ENCODE measurements around the gene DPP7. TPM values are rescaled to one million over a fixed set of nuclear protein-coding genes. Genes with fewer than 3 reads are reported as not detected.
A peak's percentile ranks its signal among the peaks of the same experiment; 100 is the strongest.

The DPP7 gene
- total and polyA plus RNA-seq, 10 of the 15 experiments (the other 5 are each of a cell fraction or from before 2014, with no cell fraction given): 0.68 to 245 (median 106) TPM

GRCh38 chr9:137083394-137084004, 31.0 kb downstream of the DPP7 start (continued):
- TF ChIP-seq ZBED1 (IDR thresholded peaks at IDR 0.05; ENCODE audit: borderline replicate concordance): 0 out of 2 replicates have a peak, but pooled peaks have one; percentile 21
- TF ChIP-seq MEF2B (IDR thresholded peaks at IDR 0.05; ENCODE audit: partially characterized antibody, poor library complexity, severe bottlenecking): peak; percentile 72
- TF ChIP-seq BCL11A (IDR thresholded peaks at IDR 0.05; ENCODE audit: low read depth, low read length): no peak
- TF ChIP-seq ATF7 (IDR thresholded peaks at IDR 0.05; ENCODE audit: low read depth): peak; percentile 20; the same call in 1 of the 2 replicates
- TF ChIP-seq CTCF (IDR thresholded peaks at IDR 0.05 in 2 of 3, conservative IDR thresholded peaks at IDR 0.05 in 1 of 3; ENCODE audit: control insufficient read depth in 2 of 3, extremely low read depth in 1 of 3, insufficient read depth in 1 of 3, low read depth in 3 of 3, low read length in 3 of 3): no peak
- no peak for TF ChIP-seq NR2F1 (conservative IDR thresholded peaks at IDR 0.05)
- TF ChIP-seq DPF2 (IDR thresholded peaks at IDR 0.05): 0 out of 2 replicates have a peak, but pooled peaks have one; percentile 44
- peak; percentile 37; the same call in 1 of the 2 replicates for TF ChIP-seq EED (IDR thresholded peaks at IDR 0.05; ENCODE audit: low read depth)
- no peak for TF ChIP-seq BRCA1 (IDR thresholded peaks at IDR 0.05; ENCODE audit: low read depth, low read length)
- no peak for TF ChIP-seq ZBTB11 (CRISPR knock-in tag; IDR thresholded peaks at IDR 0.05)
- no peak for TF ChIP-seq CHD4 (IDR thresholded peaks at IDR 0.05)
- no peak for TF ChIP-seq NR2C1 (IDR thresholded peaks at IDR 0.05)
- TF ChIP-seq PAX5 (IDR thresholded peaks at IDR 0.05; ENCODE audit: borderline replicate concordance, low read depth, low read length): peak; percentile 85
- TF ChIP-seq TCF3 (IDR thresholded peaks at IDR 0.05; ENCODE audit: borderline replicate concordance, insufficient read depth, low read depth, low read length): 0 out of 2 replicates have a peak, but pooled peaks have one; percentile 24
- TF ChIP-seq BHLHE40 (IDR thresholded peaks at IDR 0.05; ENCODE audit: borderline replicate concordance in 1 of 2, low read depth in 2 of 2, low read length in 1 of 2): peak in 1 of 2 experiments; percentile 10; a peak in 1 of 4 replicates
- TF ChIP-seq TCF12 (IDR thresholded peaks at IDR 0.05; ENCODE audit: low read depth, low read length): peak; percentile 69; the same call in 1 of the 2 replicates
- TF ChIP-seq PKNOX1 (IDR thresholded peaks at IDR 0.05): peak; percentile 37; the same call in 1 of the 2 replicates
- TF ChIP-seq RELB (IDR thresholded peaks at IDR 0.05; ENCODE audit: low read depth): peak; percentile 47; the same call in 1 of the 2 replicates
- no peak for TF ChIP-seq NRF1 (conservative IDR thresholded peaks at IDR 0.05; ENCODE audit: low read depth, low read length)
- TF ChIP-seq ATF2 (IDR thresholded peaks at IDR 0.05; ENCODE audit: low read length): no peak
- TF ChIP-seq IKZF1 (conservative IDR thresholded peaks at IDR 0.05): peak; percentile 54
